Kidney epithelial cell (primary cell): ENCODE results near the gene GSTA4. TPM values are rescaled to one million over a fixed set of nuclear protein-coding genes. Genes with fewer than 3 reads are reported as not detected.
"Not testable (repeated sequence)": the region's sequence is repeated elsewhere in the genome, so short reads cannot be mapped to it uniquely, and the experiment has no call there.

Experiments used
- DNase-seq: peaks from one replicate; pipeline ENCODE4 v3.0.0-alpha.2; 2010; ENCODE audit warnings: low read depth
- H3K27me3 ChIP-seq: 2 replicates; pipeline ENCODE4 v1.6.0; 2011; ENCODE audit warnings: low read length; ENCODE audit not compliant: control insufficient read depth, insufficient read depth
- H3K36me3 ChIP-seq: 2 replicates; pipeline ENCODE4 v1.5.1; 2011; ENCODE audit warnings: low read length; ENCODE audit not compliant: control insufficient read depth, insufficient read depth
- H3K4me3 ChIP-seq: 2 replicates; pipeline ENCODE4 v1.5.1; 2011; ENCODE audit warnings: low read depth, mild to moderate bottlenecking, control low read depth, low read length
- total RNA-seq: library from RNA; depleted of rRNA; stranded (reverse); fragments of >200 nt; gene quantifications from 2 replicates; pipeline ENCODE4 v1.2.3, GENCODE V29; 2015
- TF ChIP-seq, protein P1 (sequence below): IDR thresholded peaks from 2 replicates; pipeline ENCODE4 v1.5.1; 2011; ENCODE audit warnings: mild to moderate bottlenecking, moderate library complexity, low read length, control low read depth, inconsistent platforms; ENCODE audit not compliant: insufficient read depth, poor library complexity, severe bottlenecking

The GSTA4 gene
- total RNA-seq, 1 donor from 2014 or later = 14.3 TPM

DNA sequence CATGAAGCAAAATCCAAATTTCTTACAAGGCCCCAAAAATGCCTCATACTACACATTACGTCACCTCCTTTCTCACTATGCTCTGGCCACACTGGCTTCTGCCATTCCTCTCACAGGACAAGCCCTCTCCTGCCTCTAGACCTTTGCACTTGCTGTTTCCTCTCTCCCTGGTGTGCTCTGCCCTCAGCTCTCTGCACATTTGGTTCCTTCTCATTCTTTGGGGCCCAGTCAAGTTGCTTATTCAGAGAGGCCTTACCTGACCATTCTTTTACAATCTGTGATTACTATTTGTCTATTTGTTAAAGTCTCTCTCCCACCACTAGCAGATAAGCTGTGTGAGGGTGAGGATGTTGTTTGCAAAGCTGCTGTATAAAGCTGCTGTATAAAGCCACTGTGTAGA lies 15.4 kb upstream of the GSTA4 start:
- DNase-seq = no peak
- TF ChIP-seq, protein P1, sequence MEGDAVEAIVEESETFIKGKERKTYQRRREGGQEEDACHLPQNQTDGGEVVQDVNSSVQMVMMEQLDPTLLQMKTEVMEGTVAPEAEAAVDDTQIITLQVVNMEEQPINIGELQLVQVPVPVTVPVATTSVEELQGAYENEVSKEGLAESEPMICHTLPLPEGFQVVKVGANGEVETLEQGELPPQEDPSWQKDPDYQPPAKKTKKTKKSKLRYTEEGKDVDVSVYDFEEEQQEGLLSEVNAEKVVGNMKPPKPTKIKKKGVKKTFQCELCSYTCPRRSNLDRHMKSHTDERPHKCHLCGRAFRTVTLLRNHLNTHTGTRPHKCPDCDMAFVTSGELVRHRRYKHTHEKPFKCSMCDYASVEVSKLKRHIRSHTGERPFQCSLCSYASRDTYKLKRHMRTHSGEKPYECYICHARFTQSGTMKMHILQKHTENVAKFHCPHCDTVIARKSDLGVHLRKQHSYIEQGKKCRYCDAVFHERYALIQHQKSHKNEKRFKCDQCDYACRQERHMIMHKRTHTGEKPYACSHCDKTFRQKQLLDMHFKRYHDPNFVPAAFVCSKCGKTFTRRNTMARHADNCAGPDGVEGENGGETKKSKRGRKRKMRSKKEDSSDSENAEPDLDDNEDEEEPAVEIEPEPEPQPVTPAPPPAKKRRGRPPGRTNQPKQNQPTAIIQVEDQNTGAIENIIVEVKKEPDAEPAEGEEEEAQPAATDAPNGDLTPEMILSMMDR = no peak
- Histone ChIP-seq H3K36me3 (no peaks in the 10 kb centered on the region), H3K27me3 (no peaks in the 10 kb centered on the region), H3K4me3 (no peak overlapping the region)

DNA sequence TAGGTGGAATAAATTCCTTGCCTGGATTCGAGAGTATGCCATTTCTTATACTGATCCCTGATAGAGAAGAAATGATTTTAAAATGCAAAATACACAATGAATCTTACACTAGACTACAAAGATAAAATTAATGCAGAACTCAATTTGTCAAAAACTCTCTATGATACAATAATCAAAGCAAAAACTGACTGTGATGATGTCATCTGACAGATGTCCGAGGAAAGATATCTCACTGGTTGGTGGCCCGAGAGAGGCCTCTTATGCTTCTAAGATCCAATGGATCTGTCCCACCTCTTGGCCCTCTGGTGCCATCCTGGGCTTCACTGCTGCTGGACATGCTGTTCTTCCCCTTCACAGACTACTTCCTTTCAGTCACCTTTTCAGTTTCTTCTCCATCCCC lies 14.4 kb upstream of the GSTA4 start:
- Histone ChIP-seq H3K36me3 (no peaks in the 10 kb centered on the region), H3K27me3 (no peaks in the 10 kb centered on the region), H3K4me3 (no peak overlapping the region)
- TF ChIP-seq, protein P1 = no peak
- DNase-seq = no peak

DNA sequence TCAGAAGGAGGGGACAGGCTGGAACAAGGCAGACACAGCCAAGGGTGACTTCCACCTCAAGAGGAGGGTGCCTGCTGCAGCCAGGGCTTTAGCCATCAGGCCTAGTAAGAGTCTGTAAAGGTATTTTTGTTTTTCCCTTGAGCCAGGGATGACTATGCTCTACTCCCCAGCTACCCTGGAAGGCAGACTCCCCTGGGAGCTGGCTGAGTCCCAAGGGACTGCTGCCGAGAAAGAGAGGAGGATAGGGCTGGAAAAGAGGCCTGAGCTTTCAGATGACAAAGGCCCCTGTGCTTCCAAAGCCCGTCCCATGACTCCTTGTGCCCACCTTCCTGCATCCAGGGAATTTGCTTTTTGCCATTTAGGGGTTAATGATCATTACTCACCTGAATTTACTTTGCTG lies 14.0 kb upstream of the GSTA4 start:
- no peaks in the 10 kb centered on the region for H3K27me3 ChIP-seq
- no peaks in the 10 kb centered on the region for H3K36me3 ChIP-seq
- no peak for DNase-seq
- TF ChIP-seq, protein P1 = no peak
- no peak overlapping the region for H3K4me3 ChIP-seq

DNA sequence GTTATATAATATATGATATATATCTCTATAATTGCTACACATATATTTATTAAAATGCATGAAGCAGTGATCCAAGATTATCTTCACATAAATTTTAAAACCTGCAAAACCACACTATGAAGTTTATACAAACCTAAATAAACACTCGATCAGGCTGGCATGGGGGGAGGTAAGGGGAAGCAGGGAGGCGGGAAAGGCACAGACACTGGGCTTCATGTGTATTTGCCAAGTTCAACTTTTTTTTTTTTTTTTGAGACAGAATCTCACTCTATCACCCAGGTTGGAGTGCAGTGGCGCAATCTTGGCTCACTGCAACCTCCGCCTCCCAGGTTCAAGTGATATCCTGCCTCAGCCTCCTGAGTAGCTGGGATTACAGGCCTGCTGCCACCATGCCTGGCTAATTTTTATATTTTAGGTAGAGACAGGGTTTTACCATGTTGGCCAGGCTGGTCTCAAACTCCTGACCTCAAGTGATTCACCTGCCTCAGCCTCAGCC lies 13.2 kb upstream of the GSTA4 start:
- H3K4me3 ChIP-seq, H3K36me3 ChIP-seq, DNase-seq, H3K27me3 ChIP-seq: not testable (repeated sequence)

DNA sequence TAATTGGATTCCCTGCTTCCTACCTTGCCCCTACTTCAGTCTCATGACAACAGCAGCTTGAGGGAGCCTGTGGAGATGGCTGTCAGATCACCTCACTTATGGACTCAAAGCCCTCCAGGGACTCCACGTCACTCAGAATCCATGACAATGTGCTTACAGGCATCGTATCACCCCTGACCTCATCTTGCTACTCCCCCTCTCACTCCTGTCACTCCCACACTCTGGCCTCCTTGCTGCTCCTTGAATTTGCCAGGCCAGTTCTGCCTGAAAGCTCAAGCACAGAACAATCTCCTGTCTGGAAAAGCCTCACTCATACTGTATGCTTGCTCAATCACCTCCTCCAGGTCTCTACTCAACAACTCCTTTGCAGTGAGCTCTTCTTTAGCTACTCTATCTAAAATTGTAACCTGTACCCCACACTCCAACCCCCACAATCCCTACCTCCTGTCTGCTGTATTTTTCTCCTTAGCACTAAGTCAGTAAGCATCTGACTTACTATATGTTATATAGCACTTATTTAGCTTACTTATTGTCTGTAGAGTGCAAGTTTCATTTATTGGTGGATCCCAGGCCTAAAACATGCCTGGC lies 10.7 kb upstream of the GSTA4 start:
- TF ChIP-seq, protein P1 = no peak

DNA sequence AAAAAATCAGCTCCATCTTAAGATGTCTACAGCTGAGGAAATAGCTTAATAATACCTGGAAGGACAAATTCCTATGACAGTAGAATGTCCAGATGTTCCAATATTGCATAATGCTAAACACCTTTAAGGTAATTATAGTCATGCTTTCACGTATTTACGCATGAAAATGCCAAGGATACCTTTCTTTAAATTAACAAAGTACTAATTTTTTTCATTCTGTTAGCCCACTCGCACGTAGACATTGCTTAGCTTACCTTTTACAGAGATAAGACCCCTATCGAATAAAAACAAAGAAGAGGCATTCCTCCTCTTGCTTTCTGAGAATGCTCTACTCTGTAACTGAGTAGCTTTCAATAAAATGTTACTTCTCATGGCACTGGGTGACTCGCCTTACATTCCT lies 4.4 kb upstream of the GSTA4 start:
- no peaks in the 10 kb centered on the region for H3K27me3 ChIP-seq
- DNase-seq = no peak
- no peaks in the 10 kb centered on the region for H3K36me3 ChIP-seq
- no peak overlapping the region for H3K4me3 ChIP-seq
- TF ChIP-seq, protein P1 = no peak

More for the DNA sequence above, 10.7 kb upstream of the GSTA4 start:
- no peak overlapping the region for H3K4me3 ChIP-seq
- DNase-seq = no peak
- no peaks in the 10 kb centered on the region for H3K36me3 ChIP-seq
- H3K27me3 ChIP-seq = no peaks in the 10 kb centered on the region
